Measurements from ENCODE around the gene CHMP6. TPM values are rescaled to one million over a fixed set of nuclear protein-coding genes. Genes with fewer than 3 reads are reported as not detected.
A peak's percentile ranks its signal among the peaks of the same experiment; 100 is the strongest.

CHMP6 gene
- total and polyA plus RNA-seq, 8 donors, result 5.4 to 117 (median 24.5) TPM

GRCh38 chr17:81026266-81027036, 34.8 kb downstream of the CHMP6 start:
- TF ChIP-seq CTCF (IDR thresholded peaks at IDR 0.05) (no peak), EP300 (IDR thresholded peaks at IDR 0.05) (no peak), POLR2AphosphoS5 (IDR thresholded peaks at IDR 0.05) (no peak)
- peak overlapping the region in 3 of 5 donors; percentile 26 to 68 (median 26) for H3K27ac ChIP-seq
- DNase-seq, result no peak
- peaks cover 16 to 53% (median 37%) of the 10 kb centered on the region in 4 donors for H3K4me1 ChIP-seq
- H3K4me3 ChIP-seq, result no peak overlapping the region
- no peaks in the 10 kb centered on the region for H3K9me3 ChIP-seq
- intact Hi-C loops (cut with DNase I; ENCODE audit: low total_unique reads), result no loop called here
- peaks cover 0 to 3% (median 1%) of the 10 kb centered on the region in 4 donors for H3K36me3 ChIP-seq
- 62 to 67% (median 67%) methylated on average over 28 to 31 of the region's 31 CpGs for WGBS, 5 donors
- peaks cover 5 to 38% (median 27%) of the 10 kb centered on the region in 3 donors for H3K27me3 ChIP-seq

- 57 to 69% (median 66%) methylated on average over 15 of the region's 15 CpGs for WGBS, 5 donors
- peak in 1 of 2 donors; percentile 55 for DNase-seq
Measured at GRCh38 chr17:81027038-81027437, 35.4 kb downstream of the CHMP6 start.

GRCh38 chr17:81027591-81028505, 36.2 kb downstream of the CHMP6 start:
- DNase-seq, result peak in 1 of 2 donors; percentile 62
- peaks cover 15 to 61% (median 44%) of the 10 kb centered on the region in 4 donors for H3K4me1 ChIP-seq
- H3K9me3 ChIP-seq, result no peaks in the 10 kb centered on the region
- WGBS, 5 donors, result 33 to 49% (median 45%) methylated on average over 22 to 37 of the region's 37 CpGs
- H3K4me3 ChIP-seq, result no peak overlapping the region
- peaks cover 5 to 38% (median 27%) of the 10 kb centered on the region in 3 donors for H3K27me3 ChIP-seq
- H3K36me3 ChIP-seq, result peaks cover 0 to 16% (median 11%) of the 10 kb centered on the region in 4 donors
- intact Hi-C loops (cut with DNase I; ENCODE audit: low total_unique reads), result no loop called here
- no peak overlapping the region for H3K27ac ChIP-seq
- TF ChIP-seq EP300 (IDR thresholded peaks at IDR 0.05) (no peak), POLR2AphosphoS5 (IDR thresholded peaks at IDR 0.05) (no peak), CTCF (IDR thresholded peaks at IDR 0.05) (no peak), POLR2A (IDR thresholded peaks at IDR 0.05) (no peak)

More at GRCh38 chr17:81027038-81027437, 35.4 kb downstream of the CHMP6 start:
- intact Hi-C loops (cut with DNase I; ENCODE audit: low total_unique reads), result no loop called here
- Histone ChIP-seq H3K4me3 (no peak overlapping the region), H3K27me3 (peaks cover 5 to 38% (median 27%) of the 10 kb centered on the region in 3 donors), H3K4me1 (peaks cover 15 to 53% (median 38%) of the 10 kb centered on the region in 4 donors), H3K9me3 (no peaks in the 10 kb centered on the region), H3K36me3 (peaks cover 0 to 9% (median 4%) of the 10 kb centered on the region in 4 donors), H3K27ac (peak overlapping the region in 1 of 5 donors; percentile 68)
- TF ChIP-seq CTCF (IDR thresholded peaks at IDR 0.05) (no peak), POLR2AphosphoS5 (IDR thresholded peaks at IDR 0.05) (no peak), EP300 (IDR thresholded peaks at IDR 0.05) (no peak), POLR2A (IDR thresholded peaks at IDR 0.05) (no peak)

GRCh38 chr17:81028506-81028858, 36.8 kb downstream of the CHMP6 start:
- DNase-seq, result peak in 1 of 2 donors; percentile 10
- 8 to 38% (median 21%) methylated on average over 10 to 12 of the region's 12 CpGs for whole genome bisulfite sequencing, 5 donors
- Histone ChIP-seq H3K36me3 (peaks cover 0 to 18% (median 11%) of the 10 kb centered on the region in 4 donors), H3K27ac (no peak overlapping the region), H3K4me3 (no peak overlapping the region), H3K27me3 (peaks cover 5 to 38% (median 27%) of the 10 kb centered on the region in 3 donors), H3K9me3 (no peaks in the 10 kb centered on the region), H3K4me1 (peaks cover 18 to 62% (median 48%) of the 10 kb centered on the region in 4 donors)
- intact Hi-C loops (cut with DNase I; ENCODE audit: low total_unique reads), result no loop called here
- TF ChIP-seq POLR2A (IDR thresholded peaks at IDR 0.05), result no peak
- no peak for TF ChIP-seq EP300 (IDR thresholded peaks at IDR 0.05)
- no peak for TF ChIP-seq CTCF (IDR thresholded peaks at IDR 0.05)
- no peak for TF ChIP-seq POLR2AphosphoS5 (IDR thresholded peaks at IDR 0.05)
